Panc1 (cell line): ENCODE data around the gene DGLUCY.
"Not testable (repeated sequence)": the region's sequence is repeated elsewhere in the genome, so short reads cannot be mapped to it uniquely, and the experiment has no call there.

Source experiments
- POLR2AphosphoS5 ChIP-seq: IDR thresholded peaks from 2 replicates; pipeline ENCODE4 v1.6.1; 2012; ENCODE audit warnings: mild to moderate bottlenecking, low read depth, low read length, moderate library complexity
- SIN3A ChIP-seq: IDR thresholded peaks from 2 replicates; pipeline ENCODE4 v1.6.1; 2012; ENCODE audit warnings: low read depth, mild to moderate bottlenecking, low read length, moderate library complexity, borderline replicate concordance; ENCODE audit not compliant: insufficient read depth
- TCF7L2 ChIP-seq: IDR thresholded peaks from 2 replicates; pipeline ENCODE4 v1.6.1; 2011; ENCODE audit warnings: mild to moderate bottlenecking, low read depth, low read length, inconsistent platforms
- TF ChIP-seq, protein P1 (sequence below): fragments of 450-650 bp; IDR thresholded peaks from 2 replicates; pipeline ENCODE4 v1.5.1; 2017; ENCODE audit warnings: mild to moderate bottlenecking
- TF ChIP-seq, protein P2 (sequence below), 2 experiments: IDR thresholded peaks; 2 replicates each; pipeline ENCODE4 v1.6.1; 2011 to 2012; ENCODE audit warnings: low read depth in 2 of 2, control low read depth in 1 of 2, low read length in 1 of 2, mild to moderate bottlenecking in 1 of 2, moderate library complexity in 1 of 2; ENCODE audit not compliant: insufficient read depth in 1 of 2

DNA sequence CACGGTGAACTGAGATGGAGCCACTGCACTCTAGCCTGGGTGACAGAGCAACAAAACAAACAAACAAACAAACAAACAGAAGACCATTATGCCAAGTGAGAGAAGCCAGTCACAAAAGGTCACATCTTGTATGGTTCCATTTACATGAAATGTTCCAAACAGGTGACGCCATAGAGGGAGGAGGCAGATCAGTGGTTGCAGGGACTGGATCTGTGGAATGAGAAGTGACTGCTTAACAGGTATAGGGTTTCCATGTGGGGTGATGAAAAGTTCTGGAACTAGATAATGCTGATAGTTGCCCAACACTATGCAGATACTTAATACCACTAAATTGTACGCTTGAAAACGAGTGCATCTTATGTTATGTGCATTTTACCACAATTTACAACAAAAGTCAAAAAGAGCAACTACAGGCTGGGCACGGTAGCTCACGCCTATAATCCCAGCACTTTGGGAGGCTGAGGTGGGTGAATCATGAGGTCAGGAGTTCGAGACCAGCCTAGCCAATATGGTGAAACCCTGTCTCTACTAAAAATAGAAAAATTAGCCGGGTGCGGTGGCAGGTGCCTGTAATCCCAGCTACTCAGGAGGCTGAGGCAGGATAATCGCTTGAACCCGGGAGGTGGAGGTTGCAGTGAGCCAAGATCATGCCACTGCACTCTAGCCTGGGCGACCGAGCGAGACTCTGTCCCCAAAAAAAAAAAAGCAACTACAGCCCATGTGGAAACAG lies 20.0 kb upstream of the DGLUCY start:
- TF ChIP-seq, protein P1, sequence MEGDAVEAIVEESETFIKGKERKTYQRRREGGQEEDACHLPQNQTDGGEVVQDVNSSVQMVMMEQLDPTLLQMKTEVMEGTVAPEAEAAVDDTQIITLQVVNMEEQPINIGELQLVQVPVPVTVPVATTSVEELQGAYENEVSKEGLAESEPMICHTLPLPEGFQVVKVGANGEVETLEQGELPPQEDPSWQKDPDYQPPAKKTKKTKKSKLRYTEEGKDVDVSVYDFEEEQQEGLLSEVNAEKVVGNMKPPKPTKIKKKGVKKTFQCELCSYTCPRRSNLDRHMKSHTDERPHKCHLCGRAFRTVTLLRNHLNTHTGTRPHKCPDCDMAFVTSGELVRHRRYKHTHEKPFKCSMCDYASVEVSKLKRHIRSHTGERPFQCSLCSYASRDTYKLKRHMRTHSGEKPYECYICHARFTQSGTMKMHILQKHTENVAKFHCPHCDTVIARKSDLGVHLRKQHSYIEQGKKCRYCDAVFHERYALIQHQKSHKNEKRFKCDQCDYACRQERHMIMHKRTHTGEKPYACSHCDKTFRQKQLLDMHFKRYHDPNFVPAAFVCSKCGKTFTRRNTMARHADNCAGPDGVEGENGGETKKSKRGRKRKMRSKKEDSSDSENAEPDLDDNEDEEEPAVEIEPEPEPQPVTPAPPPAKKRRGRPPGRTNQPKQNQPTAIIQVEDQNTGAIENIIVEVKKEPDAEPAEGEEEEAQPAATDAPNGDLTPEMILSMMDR, result not testable (repeated sequence)
- TF ChIP-seq, protein P2, sequence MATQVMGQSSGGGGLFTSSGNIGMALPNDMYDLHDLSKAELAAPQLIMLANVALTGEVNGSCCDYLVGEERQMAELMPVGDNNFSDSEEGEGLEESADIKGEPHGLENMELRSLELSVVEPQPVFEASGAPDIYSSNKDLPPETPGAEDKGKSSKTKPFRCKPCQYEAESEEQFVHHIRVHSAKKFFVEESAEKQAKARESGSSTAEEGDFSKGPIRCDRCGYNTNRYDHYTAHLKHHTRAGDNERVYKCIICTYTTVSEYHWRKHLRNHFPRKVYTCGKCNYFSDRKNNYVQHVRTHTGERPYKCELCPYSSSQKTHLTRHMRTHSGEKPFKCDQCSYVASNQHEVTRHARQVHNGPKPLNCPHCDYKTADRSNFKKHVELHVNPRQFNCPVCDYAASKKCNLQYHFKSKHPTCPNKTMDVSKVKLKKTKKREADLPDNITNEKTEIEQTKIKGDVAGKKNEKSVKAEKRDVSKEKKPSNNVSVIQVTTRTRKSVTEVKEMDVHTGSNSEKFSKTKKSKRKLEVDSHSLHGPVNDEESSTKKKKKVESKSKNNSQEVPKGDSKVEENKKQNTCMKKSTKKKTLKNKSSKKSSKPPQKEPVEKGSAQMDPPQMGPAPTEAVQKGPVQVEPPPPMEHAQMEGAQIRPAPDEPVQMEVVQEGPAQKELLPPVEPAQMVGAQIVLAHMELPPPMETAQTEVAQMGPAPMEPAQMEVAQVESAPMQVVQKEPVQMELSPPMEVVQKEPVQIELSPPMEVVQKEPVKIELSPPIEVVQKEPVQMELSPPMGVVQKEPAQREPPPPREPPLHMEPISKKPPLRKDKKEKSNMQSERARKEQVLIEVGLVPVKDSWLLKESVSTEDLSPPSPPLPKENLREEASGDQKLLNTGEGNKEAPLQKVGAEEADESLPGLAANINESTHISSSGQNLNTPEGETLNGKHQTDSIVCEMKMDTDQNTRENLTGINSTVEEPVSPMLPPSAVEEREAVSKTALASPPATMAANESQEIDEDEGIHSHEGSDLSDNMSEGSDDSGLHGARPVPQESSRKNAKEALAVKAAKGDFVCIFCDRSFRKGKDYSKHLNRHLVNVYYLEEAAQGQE (IDR thresholded peaks at IDR 0.05; ENCODE audit: insufficient read depth in 1 of 2, low read depth in 2 of 2, low read length in 1 of 2), result not testable (repeated sequence)
- TF ChIP-seq POLR2AphosphoS5, TCF7L2, SIN3A: not testable (repeated sequence)
